HK-2 (cell line): ENCODE measurements around the gene OR10AD1.
"Not testable (repeated sequence)": the region's sequence is repeated elsewhere in the genome, so short reads cannot be mapped to it uniquely, and the experiment has no call there.

Experiments
- DNase-seq: peaks from one replicate; pipeline ENCODE4 v3.0.0-alpha.2; 2018; ENCODE audit not compliant: unreplicated experiment

The OR10AD1 gene, protein sequence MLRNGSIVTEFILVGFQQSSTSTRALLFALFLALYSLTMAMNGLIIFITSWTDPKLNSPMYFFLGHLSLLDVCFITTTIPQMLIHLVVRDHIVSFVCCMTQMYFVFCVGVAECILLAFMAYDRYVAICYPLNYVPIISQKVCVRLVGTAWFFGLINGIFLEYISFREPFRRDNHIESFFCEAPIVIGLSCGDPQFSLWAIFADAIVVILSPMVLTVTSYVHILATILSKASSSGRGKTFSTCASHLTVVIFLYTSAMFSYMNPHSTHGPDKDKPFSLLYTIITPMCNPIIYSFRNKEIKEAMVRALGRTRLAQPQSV

DNA sequence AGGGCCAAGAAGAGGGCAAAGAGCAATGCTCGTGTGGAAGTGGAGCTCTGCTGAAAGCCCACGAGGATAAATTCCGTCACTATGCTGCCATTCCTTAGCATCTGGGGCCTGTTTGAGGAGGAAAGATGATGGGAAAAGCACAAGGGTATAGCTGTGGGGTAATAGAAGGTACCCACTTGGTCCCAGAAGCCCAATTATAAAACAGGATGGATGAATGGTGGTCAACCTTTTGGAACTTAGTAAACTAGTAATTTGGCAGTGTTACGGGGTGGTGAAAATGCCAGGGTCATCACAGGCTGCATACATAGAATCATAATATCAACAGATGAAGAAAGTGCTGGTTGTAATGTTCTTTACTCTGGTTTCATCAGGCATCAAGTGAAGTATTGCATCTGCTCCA, at the start of gene OR10AD1:
OR10AD1 (minus strand) TSS at position 101 of the 400 bp plus-strand sequence; CDS start at position 101, 0 bp downstream.
- DNase-seq = no peak

DNA sequence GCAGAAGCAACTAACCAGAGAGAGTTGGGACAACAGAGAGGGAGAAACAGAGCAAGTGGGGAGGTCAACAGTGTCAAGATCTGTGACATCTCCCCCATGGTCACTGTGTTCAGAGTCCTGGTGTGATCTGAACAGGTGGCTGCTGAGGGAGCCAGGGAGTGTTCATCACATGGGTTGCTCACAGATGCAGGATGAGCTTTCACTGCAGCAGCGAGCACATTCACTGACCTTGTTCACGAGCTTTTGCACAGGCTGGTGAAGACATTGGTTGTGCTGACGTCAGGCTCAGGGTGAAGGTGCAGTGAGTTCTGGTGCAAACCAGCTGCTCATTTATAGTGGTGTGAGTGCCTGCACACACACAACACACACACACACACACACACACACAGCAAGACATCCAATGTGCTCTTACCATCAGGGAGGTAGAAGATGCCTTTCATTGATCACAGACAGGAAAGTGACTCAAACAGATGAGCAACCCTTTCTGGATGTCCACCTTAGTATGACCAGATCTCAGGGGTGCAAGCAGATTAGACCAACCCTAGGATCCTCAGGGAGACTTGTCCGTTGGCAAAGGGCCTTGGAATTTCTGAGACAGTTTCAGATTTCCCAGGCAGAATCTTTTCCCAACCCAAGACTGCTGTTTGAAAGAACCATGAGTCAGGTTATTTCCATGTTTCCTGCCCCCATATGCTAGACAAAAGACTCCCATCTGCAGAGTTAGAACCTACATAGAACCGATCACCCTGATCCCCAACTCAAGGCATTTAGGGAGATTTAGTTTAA, 44.3 kb upstream of the OR10AD1 start:
- DNase-seq = no peak

DNA sequence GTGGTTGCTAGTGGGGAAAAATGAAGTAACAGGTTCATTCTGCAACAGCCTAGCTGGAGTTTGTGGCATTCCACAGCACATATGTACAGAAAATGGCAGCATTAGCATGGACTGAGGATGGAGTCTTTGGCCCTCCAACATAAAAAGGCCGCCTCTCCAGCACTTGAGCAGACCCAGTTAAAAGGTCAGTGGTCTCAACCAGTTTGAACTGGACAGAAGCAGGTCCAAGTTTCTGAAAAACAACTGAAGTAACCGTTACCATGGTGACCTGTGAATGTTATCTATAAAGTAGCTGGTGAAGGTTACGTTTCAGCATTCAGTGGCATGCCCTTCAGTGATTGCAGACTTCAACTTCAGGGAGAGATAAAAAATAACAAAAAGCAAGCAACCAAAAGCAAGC, 34.1 kb upstream of the OR10AD1 start:
- DNase-seq = no peak

DNA sequence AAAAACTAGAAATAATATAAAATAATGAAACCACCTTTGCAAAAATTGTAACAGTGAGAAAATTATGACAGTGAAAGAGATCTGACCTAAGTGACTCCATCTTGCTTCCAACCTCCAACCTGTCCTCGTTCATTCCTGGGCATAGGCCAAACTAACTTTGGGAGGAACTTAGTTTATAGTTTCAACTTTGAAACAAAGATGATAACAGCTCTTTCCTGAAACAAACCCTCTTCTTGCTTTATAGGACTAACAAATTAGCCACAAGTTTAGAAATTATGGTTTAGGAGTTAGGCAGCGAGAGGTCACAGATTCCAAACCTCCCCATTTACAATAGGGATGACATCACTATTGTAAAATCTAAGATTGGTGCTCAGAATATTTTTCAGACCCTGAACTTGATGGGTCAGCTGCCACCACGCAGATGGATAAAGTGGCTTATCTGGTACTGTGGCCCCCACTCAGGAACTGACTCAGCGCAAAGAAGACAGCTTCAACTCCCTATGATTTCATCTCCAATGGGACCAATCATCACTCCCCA, 32.8 kb upstream of the OR10AD1 start:
- no peak for DNase-seq

DNA sequence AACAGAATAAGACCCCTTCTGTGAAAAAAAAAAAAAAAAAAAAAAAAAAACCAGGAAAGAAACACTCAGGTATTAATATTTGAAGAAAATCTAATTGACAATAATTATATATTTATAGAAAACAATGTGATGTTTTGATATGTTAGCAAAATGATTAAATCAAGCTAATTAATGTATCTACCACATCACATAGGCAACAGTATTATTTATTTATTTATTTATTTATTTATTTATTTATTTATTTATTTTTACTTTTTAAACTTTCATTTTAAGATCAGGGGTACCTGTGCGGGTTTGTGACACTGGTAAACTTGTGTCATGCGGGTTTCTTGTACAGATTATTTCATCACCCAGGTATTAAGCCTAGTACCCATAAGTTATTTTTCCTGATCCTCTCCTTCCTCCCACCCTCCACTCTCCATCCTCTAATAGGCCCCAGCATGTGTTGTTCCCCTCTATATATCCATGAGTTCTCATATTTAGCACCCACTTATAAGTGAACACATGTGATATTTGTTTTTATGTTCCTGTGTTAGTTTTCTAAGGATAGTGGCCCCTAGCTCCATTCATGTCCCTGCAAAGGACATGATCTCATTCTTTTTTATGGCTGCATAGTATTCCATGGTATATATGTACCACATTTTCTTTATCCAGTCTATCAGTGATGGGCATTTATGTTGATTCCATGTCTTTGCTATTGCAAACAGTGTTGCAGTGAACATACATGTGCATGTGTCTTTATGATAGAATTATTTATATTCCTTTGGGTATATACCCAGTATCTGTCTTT, 28.3 kb upstream of the OR10AD1 start:
- not testable (repeated sequence) for DNase-seq

DNA sequence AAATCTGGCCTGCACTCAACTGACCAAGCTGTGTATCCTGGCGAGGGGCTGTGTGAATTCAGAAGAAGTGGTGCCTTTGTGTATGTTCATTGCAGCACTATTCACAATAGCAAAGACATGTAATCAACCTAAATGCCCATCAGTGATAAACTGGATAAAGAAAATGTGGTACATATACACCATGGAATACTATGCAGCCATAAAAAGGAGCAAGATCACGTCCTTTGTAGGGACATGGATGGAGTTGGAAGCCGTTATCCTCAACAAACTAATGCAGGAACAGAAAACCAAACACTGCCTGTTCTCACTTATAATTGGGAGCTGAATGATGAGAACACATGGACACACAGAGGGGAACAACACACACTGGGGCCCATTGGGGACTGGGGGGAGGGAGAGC, 21.4 kb upstream of the OR10AD1 start:
- DNase-seq = not testable (repeated sequence)

DNA sequence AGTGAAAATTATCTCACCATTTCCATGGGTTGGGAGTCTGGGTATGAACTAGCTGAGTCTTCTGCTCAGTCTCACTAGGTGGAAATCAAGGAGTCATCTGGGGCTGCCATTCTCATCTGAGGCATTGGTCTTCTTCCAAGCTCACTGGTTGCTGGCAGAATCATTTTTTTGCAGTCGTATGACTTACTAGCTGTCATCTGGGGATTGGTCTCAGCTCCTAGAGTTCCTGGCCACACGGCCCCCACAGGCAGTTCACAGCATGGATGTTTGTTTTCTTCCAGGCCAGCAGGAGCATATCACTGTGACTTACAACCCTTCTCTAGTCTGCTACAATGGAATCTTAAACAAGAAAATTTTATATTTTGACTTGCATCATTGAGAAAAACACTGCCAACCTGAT, 18.6 kb upstream of the OR10AD1 start:
- no peak for DNase-seq

DNA sequence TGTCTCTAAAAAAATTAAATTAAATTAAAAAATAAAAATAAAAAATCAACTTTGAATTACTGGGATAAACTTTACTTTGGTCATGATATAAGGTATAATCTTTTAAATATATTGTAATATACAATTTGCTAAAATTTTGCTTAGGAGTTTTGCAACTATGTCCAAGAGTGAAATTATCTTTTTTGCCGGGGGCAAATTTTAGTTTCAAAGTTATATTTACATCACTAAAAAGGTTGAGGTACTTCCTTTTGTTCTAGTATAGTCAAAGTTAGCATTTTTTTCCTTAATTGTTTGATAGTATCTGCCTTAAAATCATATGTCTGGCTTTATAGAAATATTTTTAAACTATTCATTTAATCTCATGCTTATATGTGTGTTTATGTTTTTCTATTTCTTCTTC, 17.6 kb upstream of the OR10AD1 start:
- DNase-seq = no peak

DNA sequence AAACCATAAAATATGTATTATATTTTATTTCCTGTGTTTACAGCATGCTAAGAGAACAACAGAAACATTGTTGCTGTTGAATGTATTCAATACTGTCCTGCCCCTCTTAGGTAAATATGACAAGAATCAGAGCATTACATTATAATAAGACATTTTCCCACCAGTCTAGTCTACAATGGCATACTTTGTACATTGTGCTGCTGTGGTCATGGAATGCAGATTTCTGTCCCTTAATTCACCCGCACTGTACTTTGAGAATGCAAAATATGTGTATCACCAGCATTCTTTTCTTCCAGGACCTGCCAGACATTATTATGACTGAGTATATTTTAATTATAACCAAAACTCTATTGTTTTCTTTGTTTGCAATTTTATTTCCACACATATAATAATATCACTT, 16.5 kb upstream of the OR10AD1 start:
- DNase-seq = no peak

DNA sequence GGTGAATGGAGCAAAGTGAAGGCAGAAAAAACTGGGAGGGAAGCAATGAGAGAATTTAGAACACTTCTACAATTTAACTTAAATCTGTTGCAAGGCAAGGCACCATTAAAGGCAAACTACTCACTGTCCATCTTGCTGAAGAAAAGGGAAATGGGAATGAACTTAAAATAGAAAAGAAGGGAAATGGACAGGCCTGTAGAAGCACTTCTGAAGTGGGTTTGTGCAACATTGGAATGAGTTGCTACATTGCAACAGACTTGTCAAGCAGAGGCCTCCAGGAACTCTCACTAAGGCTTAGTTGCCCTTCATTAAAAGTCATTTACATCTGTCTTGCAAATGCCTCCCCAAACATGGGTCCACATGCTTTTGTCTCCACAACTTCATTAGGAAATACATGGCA, 13.7 kb upstream of the OR10AD1 start:
- no peak for DNase-seq

DNA sequence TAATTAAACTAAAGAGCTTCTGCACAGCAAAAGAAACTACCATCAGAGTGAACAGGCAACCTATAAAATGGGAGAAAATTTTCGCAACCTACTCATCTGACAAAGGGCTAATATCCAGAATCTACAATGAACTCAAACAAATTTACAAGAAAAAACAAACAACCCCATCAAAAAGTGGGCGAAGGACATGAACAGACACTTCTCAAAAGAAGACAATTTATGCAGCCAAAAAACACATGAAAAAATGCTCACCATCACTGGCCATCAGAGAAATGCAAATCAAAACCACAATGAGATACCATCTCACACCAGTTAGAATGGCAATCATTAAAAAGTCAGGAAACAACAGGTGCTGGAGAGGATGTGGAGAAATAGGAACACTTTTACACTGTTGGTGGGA, 6.4 kb upstream of the OR10AD1 start:
- DNase-seq = not testable (repeated sequence)

DNA sequence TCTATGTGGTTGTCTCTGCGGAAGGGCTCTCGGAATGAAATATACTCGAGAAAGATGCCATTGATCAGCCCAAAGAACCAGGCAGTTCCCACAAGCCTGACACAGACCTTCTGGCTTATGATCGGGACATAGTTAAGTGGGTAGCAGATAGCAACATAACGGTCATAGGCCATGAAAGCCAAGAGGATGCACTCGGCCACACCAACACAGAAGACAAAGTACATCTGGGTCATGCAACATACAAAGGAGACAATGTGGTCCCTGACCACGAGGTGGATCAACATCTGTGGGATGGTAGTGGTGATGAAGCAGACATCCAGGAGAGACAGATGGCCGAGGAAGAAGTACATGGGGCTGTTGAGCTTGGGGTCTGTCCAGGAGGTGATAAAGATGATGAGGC, 326 bp downstream of the OR10AD1 start:
- DNase-seq = no peak

DNA sequence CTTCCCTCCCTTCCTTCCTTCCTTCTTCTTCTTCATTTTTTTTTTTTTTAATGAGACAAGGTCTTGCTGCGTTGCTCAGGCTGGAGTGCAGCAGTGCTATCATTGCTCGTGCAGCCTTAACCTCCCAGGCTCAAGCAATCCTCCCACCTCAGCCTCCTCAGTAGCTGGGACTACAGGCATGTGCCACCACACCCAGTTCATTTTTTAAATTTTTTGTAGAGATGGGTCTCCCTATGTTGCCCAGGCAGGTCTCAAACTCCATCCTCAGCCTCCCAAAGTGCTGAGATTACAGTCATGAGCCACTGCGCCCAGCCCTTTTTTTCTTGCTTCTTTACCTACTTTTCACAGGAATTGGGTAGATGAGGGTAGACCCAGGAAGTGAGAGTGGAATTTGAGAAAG, 1.6 kb downstream of the OR10AD1 start:
- no peak for DNase-seq

DNA sequence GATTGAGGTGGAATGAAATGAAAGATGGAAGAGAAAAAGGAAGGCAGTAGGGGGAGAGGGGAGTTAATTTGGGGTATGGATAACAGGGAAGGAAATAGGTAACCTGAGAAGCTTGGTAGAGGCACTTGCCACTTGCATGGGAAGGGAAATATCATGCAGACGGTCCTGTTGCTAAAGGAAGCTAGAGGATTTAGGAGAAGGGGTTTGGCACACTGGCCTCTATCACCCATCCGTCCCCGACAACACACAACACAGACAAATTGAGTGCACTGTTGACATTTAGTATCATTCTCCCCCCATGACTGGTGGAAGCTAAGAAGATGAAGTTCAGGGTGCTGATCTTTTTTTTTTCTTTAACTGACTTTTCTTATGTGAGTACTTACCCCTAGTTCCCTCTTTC, 2.0 kb downstream of the OR10AD1 start:
- no peak for DNase-seq

DNA sequence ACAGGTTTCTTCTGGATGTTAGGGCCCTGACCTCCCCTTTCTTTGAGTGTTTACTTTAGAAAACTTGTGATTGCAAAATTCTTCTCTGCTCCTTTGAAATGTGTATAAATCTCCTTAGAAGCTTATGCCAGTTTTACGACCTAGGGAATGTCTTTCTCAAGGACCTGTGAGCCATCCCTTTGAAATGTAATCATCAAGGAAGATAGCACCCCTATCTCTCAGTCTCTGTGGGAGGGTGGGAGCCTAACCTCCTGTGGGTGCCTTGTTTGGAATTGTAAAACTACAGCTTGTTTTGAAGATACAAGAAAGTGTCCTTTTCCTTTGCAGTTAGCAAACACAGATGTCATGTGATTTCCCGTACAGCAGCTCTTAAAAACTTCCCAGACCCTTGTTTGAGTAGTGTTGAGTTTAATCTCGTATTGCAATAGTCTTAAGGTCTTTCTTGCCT, 3.3 kb downstream of the OR10AD1 start:
- no peak for DNase-seq

DNA sequence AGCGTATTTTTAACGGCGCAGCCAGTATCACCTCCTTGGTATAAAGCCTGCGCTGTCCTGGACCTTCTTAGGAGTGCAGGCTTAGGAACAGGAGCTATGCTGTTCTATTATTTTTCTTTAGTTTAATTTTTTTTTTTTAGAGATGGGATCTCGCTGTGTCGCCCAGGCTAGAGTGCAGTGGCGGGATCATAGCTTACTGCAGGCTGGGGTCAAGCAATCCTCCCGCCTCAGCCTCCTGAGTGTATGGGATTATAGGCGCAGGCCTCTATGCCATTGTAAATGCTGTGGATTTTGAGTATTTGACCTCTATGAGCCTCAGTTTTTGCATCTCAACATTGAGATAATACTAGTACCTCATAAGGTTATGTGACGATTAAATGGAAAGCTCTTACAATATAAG, 4.1 kb downstream of the OR10AD1 start:
- DNase-seq = no peak

DNA sequence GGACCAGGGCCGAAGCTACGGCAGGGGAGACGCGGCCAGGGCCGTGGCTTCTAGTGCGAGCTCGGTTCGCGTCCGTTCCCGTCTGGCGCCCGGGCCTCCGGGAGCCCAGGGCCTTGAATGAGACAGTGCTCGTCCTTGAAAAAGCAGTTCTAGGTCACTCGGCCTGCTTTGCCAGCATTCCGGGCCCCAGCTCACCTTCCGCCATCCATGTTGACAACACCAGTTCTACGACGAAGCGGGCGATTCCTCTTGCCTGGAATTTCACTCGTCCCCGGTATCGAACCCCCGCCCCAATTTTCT, 4.5 kb downstream of the OR10AD1 start:
- no peak for DNase-seq

DNA sequence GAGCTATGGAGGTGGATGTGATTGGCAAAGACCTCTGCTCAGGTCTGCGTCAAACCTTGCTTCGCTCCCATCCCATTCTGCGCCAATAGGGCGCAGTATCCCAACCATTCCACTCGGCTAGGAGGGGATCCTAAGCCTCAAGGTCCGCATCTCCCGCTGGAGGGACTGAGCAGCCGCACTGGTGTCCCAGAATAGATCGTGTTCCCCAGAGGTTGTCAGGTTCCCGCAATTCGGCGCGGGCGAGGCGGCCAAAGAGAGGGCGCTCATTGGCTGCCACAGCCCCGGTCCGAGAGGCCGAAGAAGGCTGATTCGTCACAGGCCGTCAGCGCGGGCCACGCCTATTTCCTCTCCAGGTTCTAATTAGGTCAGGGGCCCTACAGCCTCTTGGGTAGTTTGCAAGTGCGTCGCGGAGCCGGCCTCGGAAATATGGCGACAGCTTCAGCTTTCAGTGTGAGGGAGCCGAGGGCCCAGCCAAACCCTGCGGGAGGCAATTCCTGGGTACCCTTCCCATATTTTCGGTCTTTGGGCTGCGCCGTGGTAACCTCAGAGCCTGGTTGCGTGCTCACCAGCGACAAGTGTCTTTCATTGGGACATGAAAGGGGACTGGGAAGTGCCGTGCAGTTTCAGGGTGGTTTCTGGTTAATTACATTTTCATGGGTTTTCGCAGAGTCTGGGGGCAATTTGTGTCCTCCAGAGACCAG, 5.0 kb downstream of the OR10AD1 start:
- DNase-seq = peak; percentile 71

DNA sequence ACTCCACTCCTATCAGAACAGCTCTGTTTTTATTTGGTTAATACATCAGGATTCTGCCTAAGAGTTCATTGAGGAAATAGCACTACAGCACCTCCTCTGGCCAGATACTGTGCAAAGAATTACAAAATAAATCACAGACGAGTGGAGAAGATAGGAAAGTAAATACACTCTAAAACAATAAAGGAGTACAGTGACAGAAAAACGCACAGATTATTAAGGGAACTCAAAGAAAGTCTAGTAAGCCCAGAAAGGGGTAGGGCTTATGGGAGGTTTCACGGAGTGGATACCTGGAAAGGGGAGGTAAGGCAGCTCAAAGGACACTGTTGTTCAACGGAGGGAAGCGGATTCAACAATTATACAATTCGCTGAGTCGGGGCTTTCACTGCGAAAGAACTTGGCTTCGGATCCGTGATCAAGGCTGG, 5.5 kb downstream of the OR10AD1 start:
- no peak for DNase-seq

DNA sequence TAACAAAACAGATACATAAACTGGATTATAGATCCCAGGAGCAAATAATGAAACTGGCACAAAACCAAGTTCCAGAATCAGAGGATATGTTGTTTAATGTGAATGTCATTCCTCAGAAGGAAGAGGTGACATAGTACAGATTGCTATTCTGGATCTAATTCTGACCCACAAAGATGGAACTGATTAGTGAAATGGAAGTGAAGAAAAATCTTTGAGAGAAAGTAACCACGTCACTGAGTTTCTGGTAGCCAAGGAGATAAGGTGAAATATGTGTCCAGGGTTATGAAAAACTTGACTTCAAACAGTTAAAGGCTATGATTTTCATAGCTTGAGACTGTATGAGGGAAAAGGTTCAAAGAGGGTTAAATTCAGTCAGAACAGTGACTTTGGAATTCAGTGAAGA, 8.3 kb downstream of the OR10AD1 start:
- no peak for DNase-seq

DNA sequence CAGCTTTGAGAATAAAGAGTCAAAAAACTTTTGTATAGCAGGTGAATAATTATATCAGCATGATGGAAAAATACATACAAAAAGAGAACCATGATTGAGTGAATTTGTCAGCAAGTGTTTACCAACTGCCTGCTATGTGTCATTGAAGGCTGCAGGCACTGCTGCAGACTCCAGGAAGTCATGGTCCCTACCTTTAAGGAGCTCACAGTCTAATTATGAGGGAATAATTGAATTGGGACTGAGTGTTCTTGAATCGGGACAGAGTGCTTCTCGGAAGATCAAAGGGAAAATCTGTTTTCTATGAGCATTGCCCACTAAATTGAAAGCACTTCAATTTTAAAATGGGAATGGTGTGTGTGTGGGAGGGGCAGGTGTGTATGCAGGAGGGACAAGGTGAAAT, 9.5 kb downstream of the OR10AD1 start:
- DNase-seq = no peak

DNA sequence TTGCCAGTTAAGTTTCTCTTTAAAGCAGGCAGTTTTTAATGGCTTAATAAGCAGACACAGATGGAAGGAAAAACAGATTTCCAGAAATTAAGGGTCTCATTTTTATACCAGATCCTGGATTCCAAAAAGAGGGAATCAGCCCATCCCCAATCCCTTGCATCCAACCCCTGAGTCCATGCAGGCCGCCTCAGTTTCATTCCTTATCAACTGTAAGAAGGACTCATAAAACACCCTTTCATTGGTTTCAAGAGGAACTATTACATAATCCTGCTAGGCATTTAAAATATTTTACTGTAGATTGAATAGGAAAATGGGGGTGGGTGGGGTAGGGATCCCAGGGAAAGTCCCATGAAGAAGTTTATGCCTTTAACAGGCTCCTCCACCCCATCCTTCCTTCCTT, 10.2 kb downstream of the OR10AD1 start:
- DNase-seq = no peak
